Diencephalon (tissue), 1 donor: ENCODE results near the gene UNC80. TPM values are rescaled to one million over a fixed set of nuclear protein-coding genes. Genes with fewer than 3 reads are reported as not detected.

Experiments used
- small RNA-seq: library from RNA; depleted of rRNA; stranded (forward); fragments of <200 nt; gene quantifications from one replicate; pipeline ENCODE3, GENCODE V24; 2014
- total RNA-seq: library from RNA; depleted of rRNA; stranded (reverse); fragments of >200 nt; gene quantifications from one replicate; pipeline ENCODE4 v1.2.3, GENCODE V29; 2014

The UNC80 gene
- total RNA-seq: 26.5 TPM

GRCh38 chr2:209771474-209772289 lies at the start of gene UNC80:
Gene UNC80, plus strand, starts transcription at chr2:209771832. Its CDS starts 241 bp downstream, at chr2:209772073.

GRCh38 chr2:210002158-210003157 lies 230.8 kb downstream of the UNC80 start, which contains the start of gene RPE:
Gene RPE, plus strand, starts transcription at chr2:210002638. Its CDS starts 24 bp downstream, at chr2:210002662.

Small RNA genes within 50 kb of the gene (small RNA-seq; reads per million reads assigned to genes)
- not detected for gene RNA5SP118

Other genes with a start within 250 kb of the UNC80 start
- gene RPE, start 230.8 kb downstream of the UNC80 start, total RNA-seq: 66.7 TPM